BE2C (cell line): ENCODE data around the gene CLK4.

ENCODE experiments used
- DNase-seq: peaks from one replicate; pipeline ENCODE4 v3.0.0-alpha.2; 2020
- H3K27me3 ChIP-seq: fragments of 250-450 bp; sonication (Bioruptor Pico); 2 replicates; pipeline ENCODE4 v1.5.1; 2020; ENCODE audit warnings: mild to moderate bottlenecking
- H3K36me3 ChIP-seq: fragments of 250-450 bp; sonication (Bioruptor Pico); 2 replicates; pipeline ENCODE4 v1.5.1; 2020; ENCODE audit warnings: mild to moderate bottlenecking
- H3K4me1 ChIP-seq: fragments of 250-450 bp; sonication (Bioruptor Pico); 2 replicates; pipeline ENCODE4 v1.5.1; 2020
- H3K4me3 ChIP-seq: 2 replicates; pipeline ENCODE4 v1.5.1; 2011; ENCODE audit warnings: low read depth, low read length
- H3K9me3 ChIP-seq: fragments of 250-450 bp; sonication (Bioruptor Pico); 2 replicates; pipeline ENCODE4 v1.5.1; 2020
- TF ChIP-seq, protein P1 (sequence below): IDR thresholded peaks from 2 replicates; pipeline ENCODE4 v1.5.1; 2012; ENCODE audit warnings: mild to moderate bottlenecking, low read depth, low read length

CLK4 gene

DNA sequence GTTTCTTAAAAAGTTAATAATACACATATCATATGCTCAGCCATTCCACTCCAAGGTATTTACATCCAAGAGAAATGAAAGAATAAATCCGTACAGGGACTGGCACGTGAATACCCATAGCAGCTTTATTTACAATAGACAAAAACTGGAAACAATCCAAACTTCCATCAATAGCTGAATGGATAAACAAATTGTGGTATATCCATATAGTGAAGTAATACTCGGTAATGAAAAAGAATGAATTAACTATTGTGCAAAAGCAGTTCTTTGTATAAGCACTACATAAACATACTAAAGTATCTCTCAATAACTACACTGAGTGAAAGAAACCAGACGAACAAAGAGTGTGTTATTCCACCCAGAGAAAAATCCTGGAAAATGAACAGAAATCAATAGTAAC, 54.2 kb downstream of the CLK4 start:
- H3K9me3 ChIP-seq: no peaks in the 10 kb centered on the region
- H3K36me3 ChIP-seq: no peaks in the 10 kb centered on the region
- H3K4me1 ChIP-seq: no peaks in the 10 kb centered on the region
- H3K4me3 ChIP-seq: no peak overlapping the region
- TF ChIP-seq, protein P1, sequence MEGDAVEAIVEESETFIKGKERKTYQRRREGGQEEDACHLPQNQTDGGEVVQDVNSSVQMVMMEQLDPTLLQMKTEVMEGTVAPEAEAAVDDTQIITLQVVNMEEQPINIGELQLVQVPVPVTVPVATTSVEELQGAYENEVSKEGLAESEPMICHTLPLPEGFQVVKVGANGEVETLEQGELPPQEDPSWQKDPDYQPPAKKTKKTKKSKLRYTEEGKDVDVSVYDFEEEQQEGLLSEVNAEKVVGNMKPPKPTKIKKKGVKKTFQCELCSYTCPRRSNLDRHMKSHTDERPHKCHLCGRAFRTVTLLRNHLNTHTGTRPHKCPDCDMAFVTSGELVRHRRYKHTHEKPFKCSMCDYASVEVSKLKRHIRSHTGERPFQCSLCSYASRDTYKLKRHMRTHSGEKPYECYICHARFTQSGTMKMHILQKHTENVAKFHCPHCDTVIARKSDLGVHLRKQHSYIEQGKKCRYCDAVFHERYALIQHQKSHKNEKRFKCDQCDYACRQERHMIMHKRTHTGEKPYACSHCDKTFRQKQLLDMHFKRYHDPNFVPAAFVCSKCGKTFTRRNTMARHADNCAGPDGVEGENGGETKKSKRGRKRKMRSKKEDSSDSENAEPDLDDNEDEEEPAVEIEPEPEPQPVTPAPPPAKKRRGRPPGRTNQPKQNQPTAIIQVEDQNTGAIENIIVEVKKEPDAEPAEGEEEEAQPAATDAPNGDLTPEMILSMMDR: no peak
- DNase-seq: no peak
- H3K27me3 ChIP-seq: no peaks in the 10 kb centered on the region

GRCh38 chr5:178569485-178569884, 57.4 kb downstream of the CLK4 start:
- no peak for DNase-seq
- Histone ChIP-seq H3K4me3 (no peak overlapping the region), H3K36me3 (no peaks in the 10 kb centered on the region), H3K9me3 (no peaks in the 10 kb centered on the region), H3K4me1 (no peaks in the 10 kb centered on the region), H3K27me3 (no peaks in the 10 kb centered on the region)
- TF ChIP-seq, protein P1: no peak

- Histone ChIP-seq H3K27me3 (no peaks in the 10 kb centered on the region), H3K4me3 (no peak overlapping the region), H3K36me3 (no peaks in the 10 kb centered on the region), H3K4me1 (no peaks in the 10 kb centered on the region), H3K9me3 (no peaks in the 10 kb centered on the region)
- TF ChIP-seq, protein P1: no peak
- no peak for DNase-seq
Observed at GRCh38 chr5:178564811-178565550, 61.9 kb downstream of the CLK4 start.

DNA sequence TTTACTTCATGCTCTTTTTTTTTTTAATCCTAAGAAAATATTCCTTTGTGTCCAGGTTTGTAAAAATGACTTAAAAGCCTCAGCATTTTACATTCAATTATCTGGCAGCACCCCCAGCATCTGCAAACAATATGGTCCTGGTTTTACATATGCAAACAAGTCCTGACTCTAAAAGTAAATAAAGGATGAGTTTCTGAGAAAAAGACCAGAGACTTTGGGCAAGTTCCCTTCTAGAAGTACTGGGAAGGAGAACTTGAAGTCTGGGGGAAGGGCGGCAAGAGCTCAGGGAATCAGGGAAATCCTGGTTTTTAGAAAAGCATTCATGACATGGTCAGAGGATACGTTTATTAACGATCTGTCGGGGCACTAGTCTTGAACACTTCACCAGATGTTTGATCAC, 62.5 kb downstream of the CLK4 start:
- H3K4me3 ChIP-seq: no peak overlapping the region
- TF ChIP-seq, protein P1: no peak
- H3K36me3 ChIP-seq: no peaks in the 10 kb centered on the region

DNA sequence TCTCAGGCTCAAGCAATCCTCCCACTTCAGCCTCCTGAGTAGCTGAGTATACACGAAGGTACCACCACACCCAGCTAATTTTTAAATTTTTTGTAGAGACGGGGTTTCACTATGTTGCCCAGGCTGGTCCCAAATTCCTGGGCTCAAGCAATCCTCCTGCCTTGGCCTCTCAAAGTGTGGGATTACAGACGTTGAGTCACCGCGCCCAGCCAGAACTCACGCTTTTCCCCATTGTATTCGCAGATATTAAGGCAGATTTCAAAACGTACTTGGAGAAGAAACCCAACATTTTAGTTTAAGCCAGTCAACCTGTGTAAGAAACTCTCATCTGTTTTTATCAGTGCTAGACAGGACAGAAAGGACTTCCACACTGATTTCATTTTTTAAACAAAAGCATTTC, 63.2 kb downstream of the CLK4 start:
- no peaks in the 10 kb centered on the region for H3K27me3 ChIP-seq
- H3K9me3 ChIP-seq: no peaks in the 10 kb centered on the region
- H3K36me3 ChIP-seq: no peaks in the 10 kb centered on the region
- H3K4me1 ChIP-seq: no peaks in the 10 kb centered on the region
- no peak for DNase-seq
- no peak overlapping the region for H3K4me3 ChIP-seq
- TF ChIP-seq, protein P1: no peak

More for the DNA sequence above, 62.5 kb downstream of the CLK4 start:
- no peaks in the 10 kb centered on the region for H3K27me3 ChIP-seq
- H3K4me1 ChIP-seq: no peaks in the 10 kb centered on the region
- H3K9me3 ChIP-seq: no peaks in the 10 kb centered on the region
- DNase-seq: no peak

- Histone ChIP-seq H3K36me3 (no peaks in the 10 kb centered on the region), H3K4me1 (no peaks in the 10 kb centered on the region), H3K9me3 (no peaks in the 10 kb centered on the region), H3K27me3 (no peaks in the 10 kb centered on the region), H3K4me3 (no peak overlapping the region)
- TF ChIP-seq, protein P1: no peak
- no peak for DNase-seq
Observed at GRCh38 chr5:178561746-178562264, 65.0 kb downstream of the CLK4 start.
